ENCODE data around the gene RPL27. TPM values are rescaled to one million over a fixed set of nuclear protein-coding genes. Genes with fewer than 3 reads are reported as not detected.

RPL27 gene
- 2,911 to 3,334 TPM (median 2,945 TPM) in 5 replicates for total RNA-seq (2022; extraction: Qiagen RNA extraction)

DNA sequence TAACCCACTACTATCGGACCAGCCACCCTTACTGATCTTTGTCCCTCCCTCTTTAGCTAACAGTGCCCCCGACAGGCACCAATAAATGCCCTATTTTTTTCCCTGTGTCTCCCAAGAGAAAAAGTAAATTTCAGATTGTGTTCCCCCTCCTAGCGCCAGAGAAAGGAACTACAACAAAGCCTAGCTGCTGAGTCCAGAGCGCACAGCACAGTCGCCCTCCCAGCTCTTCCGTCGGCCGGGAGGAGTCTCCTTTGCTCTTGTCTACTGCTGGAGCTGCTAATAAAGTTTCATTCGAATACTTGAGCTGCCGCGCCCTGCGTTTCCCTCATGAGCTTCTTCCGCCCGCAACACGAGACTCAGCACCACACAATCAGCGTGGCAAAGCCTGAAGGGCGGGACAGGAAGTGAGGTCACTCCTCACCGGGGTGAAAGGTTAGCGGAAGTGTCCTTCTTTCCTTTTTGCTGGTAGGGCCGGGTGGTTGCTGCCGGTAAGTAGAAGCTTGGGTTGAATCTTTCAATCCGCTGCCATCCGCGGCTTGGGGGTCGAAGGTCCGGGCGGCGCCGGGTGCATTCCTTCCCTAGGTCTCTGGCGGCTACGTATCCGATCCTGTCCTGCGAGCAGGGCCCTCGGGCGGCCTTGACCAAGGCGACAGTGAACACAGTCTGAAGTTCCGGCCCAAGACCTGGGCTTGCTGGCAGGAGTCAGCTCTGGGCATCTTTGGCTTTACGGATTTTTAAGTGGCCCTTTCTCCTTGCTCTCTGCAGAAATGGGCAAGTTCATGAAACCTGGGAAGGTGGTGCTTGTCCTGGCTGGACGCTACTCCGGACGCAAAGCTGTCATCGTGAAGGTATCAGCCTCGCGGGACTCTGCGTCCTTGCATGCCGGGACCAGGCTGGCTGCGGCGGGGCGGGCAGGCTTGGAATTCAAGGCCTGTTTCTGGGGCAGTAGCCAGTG, at the start of gene RPL27:
Gene RPL27, plus strand, starts transcription at position 436 of the 955 bp plus-strand sequence. Its CDS starts 332 bp downstream, at position 768.

DNA sequence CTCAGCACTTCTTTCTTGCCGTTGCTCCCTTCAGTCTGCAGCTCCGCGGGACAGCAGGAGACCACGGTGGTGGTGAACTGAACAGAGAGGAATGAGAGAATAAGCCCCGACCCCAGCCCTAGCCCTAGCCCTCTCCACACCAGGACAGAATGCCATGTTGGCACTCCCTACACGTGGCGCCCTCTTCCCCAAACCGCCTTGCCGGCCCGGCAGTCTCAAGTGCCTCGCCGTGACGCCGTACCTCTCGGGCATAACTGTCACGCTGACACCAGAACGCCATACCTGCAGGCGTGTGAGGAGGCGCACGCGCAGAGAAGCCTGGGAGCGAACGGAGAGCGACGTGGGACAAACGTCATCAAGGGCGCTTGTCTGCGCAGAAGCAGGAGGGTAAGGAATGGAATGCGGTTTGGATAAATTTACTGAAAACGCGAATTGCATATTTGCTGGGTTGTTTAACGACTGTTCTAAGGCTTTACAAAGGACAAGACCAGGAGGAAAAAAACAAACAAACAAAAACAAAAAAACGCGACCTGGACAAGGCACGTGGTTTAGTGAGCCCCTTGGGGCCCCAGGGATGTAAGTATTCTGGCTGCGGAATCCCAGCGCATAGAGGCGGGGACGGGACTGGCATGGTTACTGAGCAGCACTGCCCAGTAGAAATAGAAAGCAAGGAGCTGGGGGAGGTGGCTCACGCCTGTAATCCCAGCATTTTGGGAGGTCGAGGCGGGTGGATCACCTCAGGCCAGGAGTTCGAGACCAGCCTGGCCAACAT, 33.9 kb upstream of the RPL27 start, which contains the start of gene AARSD1:
Gene AARSD1, minus strand, starts transcription at position 294 of the 772 bp plus-strand sequence. Its CDS starts 14 bp downstream, at position 280.

GRCh38 chr17:42979511-42980273, 18.5 kb upstream of the RPL27 start, which contains the start of gene PTGES3L:
Gene PTGES3L, minus strand, starts transcription at chr17:42980080. Its CDS starts 27 bp downstream, at chr17:42980053.

DNA sequence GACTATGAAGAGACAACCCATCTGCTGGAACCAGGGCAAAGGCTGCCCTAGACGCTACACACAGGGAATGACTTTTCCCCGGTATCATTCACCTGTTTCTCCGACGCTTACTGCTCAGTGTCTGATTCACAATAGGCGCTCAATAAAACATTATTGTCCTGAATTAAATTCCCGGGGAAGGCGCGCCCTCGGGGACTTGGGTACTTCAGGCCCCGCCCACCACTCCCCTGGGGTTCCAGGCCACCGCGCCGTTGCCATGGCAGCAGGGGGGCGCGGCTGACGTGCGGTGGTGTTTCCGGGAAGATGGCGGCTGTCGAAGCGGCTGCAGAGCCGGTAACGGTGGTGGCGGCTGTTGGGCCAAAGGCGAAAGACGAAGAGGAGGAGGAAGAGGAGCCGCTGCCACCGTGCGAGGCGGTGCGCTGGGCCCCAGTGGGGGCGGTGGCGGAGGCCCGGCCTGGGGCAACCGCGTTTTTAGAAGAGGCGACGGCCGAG, 17.9 kb upstream of the RPL27 start, which contains the start of gene RUNDC1:
Gene RUNDC1, plus strand, starts transcription at position 292 of the 492 bp plus-strand sequence. Its CDS starts 12 bp downstream, at position 304.

DNA sequence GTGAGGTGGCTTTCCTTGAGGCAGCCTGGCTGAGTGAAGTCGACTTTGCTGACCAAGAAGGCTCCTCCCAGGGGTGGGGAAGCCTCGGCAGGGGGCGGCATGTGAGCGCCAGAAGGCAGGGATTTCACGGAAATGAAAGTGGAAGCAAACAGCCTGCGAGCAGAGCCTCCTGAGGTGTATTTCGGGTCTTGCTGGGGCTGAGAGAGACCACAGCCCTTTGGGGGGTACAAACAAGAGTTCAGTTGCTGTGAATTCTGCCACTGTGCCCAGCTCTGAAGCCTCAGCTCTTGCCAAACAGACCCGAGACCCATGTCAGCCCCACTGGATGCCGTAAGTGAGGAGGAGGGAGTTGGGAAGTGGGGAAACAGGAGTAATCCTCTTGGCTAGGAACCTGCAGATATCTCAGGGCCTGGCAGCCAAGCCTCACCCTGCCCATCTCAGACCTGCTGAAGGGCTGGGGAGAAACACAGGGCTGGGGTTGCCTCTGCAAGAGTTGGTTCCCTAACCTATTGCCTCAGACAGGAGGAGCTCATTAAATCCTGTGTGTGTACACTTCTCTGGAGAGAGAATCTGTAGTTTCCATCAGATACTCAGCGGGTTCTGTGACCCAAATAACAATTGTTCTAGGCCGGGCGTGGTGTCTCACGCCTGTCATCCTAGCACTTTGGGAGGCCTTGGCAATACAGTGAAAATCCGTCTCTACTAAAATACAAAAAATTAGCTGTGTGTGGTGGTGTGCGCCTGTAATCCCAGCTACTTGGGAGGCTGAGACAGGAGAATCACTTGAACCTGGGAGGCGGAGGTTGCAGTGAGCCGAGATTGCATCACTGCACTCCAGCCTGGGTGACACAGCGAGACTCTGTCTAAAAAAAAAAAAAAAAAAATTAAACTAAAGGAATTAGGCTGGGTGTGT, 8.7 kb downstream of the RPL27 start, which contains the start of gene IFI35:
Gene IFI35, plus strand, starts transcription at position 146 of the 913 bp plus-strand sequence. Its CDS starts 164 bp downstream, at position 310.

GRCh38 chr17:43021741-43022512, 23.7 kb downstream of the RPL27 start, which contains the start of gene VAT1:
Gene VAT1, minus strand, starts transcription at chr17:43022385. Its CDS starts 63 bp downstream, at chr17:43022322.

DNA sequence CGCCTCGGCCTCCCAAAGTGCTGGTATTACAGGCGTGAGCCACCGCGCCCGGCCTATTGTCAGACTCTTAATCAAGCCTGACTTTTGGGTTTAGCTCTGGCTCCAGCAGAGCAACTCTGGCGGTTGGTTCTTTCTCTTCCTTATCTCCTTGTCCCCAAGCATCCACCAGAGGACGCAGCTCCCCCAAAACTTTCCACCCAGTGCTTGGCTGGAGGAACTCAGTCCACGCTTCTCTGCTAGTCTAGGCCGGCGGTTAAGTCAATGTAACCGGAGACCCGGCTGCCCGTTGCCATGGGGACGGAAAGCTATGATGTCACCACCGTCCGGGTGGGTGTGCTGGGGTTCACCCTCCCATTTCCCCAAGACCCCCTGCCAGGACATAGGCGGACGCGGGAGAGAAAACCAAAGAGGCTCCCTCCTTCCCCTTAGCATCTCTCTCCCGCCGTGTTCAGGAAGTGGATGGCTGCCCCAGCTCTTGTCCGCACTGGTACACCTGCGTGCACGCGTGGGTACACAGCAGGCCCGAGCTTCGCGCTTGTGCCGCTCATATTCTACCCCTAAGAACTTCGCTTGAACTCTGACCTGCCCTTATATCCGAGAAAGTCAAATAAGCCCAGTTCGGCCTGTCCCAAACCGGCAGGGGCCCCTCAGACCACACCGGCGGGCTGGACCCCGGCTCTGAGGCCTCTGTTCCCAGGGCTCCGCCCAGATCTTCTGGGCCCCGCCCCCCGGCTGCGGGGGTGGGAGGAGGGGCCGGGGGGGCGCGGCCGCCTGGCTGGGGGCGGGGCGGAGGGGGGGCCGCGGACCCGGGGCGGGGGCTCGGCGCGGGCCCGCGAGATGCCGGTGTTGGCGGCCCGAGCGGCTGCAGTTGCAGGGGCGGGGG, 26.4 kb downstream of the RPL27 start, which contains the start of gene RND2:
Gene RND2, plus strand, starts transcription at position 825 of the 883 bp plus-strand sequence. CDS start 117 bp downstream, outside the sequence.

Other genes with a start within 250 kb of the RPL27 start
- gene RAMP2, start 237.2 kb upstream of the RPL27 start, total RNA-seq (2022; extraction: Qiagen RNA extraction): 0.51 to 1.3 TPM (median 1.2 TPM) in 5 replicates
- 123 to 126 TPM (median 124 TPM) in 5 replicates for gene VPS25, start 225.0 kb upstream of the RPL27 start, total RNA-seq (2022; extraction: Qiagen RNA extraction)
- 0.91 to 1.6 TPM (median 1.2 TPM) in 5 replicates for gene WNK4, start 217.8 kb upstream of the RPL27 start, total RNA-seq (2022; extraction: Qiagen RNA extraction)
- gene COA3, start 199.7 kb upstream of the RPL27 start, total RNA-seq (2022; extraction: Qiagen RNA extraction): 112 to 138 TPM (median 133 TPM) in 5 replicates
- gene CNTD1, start 199.6 kb upstream of the RPL27 start, total RNA-seq (2022; extraction: Qiagen RNA extraction): 0.03 to 0.06 TPM (median 0.04 TPM) in 4 of 5 replicates, not detected in the other
- 78.1 to 101 TPM (median 79.7 TPM) in 5 replicates for gene BECN1, start 174.1 kb upstream of the RPL27 start, total RNA-seq (2022; extraction: Qiagen RNA extraction)
- 220 to 295 TPM (median 223 TPM) in 5 replicates for gene PSME3, start 165.0 kb upstream of the RPL27 start, total RNA-seq (2022; extraction: Qiagen RNA extraction)
- 1.7 to 2.7 TPM (median 1.8 TPM) in 5 replicates for gene AOC2, start 153.8 kb upstream of the RPL27 start, total RNA-seq (2022; extraction: Qiagen RNA extraction)
- gene AOC3, start 147.2 kb upstream of the RPL27 start, total RNA-seq (2022; extraction: Qiagen RNA extraction): 1.0 to 1.6 TPM (median 1.3 TPM) in 5 replicates
- 0.02 to 0.04 TPM (median 0.03 TPM) in 3 of 5 replicates, not detected in the others for gene G6PC1, start 97.6 kb upstream of the RPL27 start, total RNA-seq (2022; extraction: Qiagen RNA extraction)
- 52.3 to 58.2 TPM (median 56.4 TPM) in 5 replicates for gene AARSD1, start 34.0 kb upstream of the RPL27 start, total RNA-seq (2022; extraction: Qiagen RNA extraction)
- 0.63 to 1.3 TPM (median 0.87 TPM) in 5 replicates for gene PTGES3L, start 18.3 kb upstream of the RPL27 start, total RNA-seq (2022; extraction: Qiagen RNA extraction)
- gene RUNDC1, start 17.9 kb upstream of the RPL27 start, total RNA-seq (2022; extraction: Qiagen RNA extraction): 19.0 to 20.1 TPM (median 19.6 TPM) in 5 replicates
- gene IFI35, start 8.4 kb downstream of the RPL27 start, total RNA-seq (2022; extraction: Qiagen RNA extraction): 17.3 to 20.9 TPM (median 19.0 TPM) in 5 replicates
- 228 to 248 TPM (median 238 TPM) in 5 replicates for gene VAT1, start 24.0 kb downstream of the RPL27 start, total RNA-seq (2022; extraction: Qiagen RNA extraction)
- gene RND2, start 26.8 kb downstream of the RPL27 start, total RNA-seq (2022; extraction: Qiagen RNA extraction): 0.13 to 0.27 TPM (median 0.14 TPM) in 5 replicates
- 20.0 to 33.7 TPM (median 23.7 TPM) in 5 replicates for gene BRCA1, start 126.9 kb downstream of the RPL27 start, total RNA-seq (2022; extraction: Qiagen RNA extraction)
- gene NBR1, start 172.8 kb downstream of the RPL27 start, total RNA-seq (2022; extraction: Qiagen RNA extraction): 34.4 to 47.5 TPM (median 39.4 TPM) in 5 replicates
- gene TMEM106A, start 213.5 kb downstream of the RPL27 start, total RNA-seq (2022; extraction: Qiagen RNA extraction): 1.0 to 1.3 TPM (median 1.1 TPM) in 5 replicates
- gene CCDC200, start 230.2 kb downstream of the RPL27 start, total RNA-seq (2022; extraction: Qiagen RNA extraction): not detected in 5 replicates
- gene RNU2-1, start 235.6 kb downstream of the RPL27 start, total RNA-seq (2022; extraction: Qiagen RNA extraction): not detected in 5 replicates

All from A549 treated with AZD2906 at 1 μM for 4 hours (cell line).